Lower leg skin (tissue), 3 donors: ENCODE measurements around the gene PYM1.
"Not testable (repeated sequence)": the region's sequence is repeated elsewhere in the genome, so short reads cannot be mapped to it uniquely, and the experiment has no call there.

Source experiments
- CTCF ChIP-seq, 3 donors: fragments of 450-650 bp; IDR thresholded peaks; one replicate each; pipeline ENCODE4 v1.5.1; 2016; ENCODE audit warnings: antibody characterized with exemption in 3 of 3, mild to moderate bottlenecking in 3 of 3, moderate library complexity in 2 of 3
- POLR2A ChIP-seq, 2 donors: fragments of 450-650 bp; IDR thresholded peaks; one replicate each; pipeline ENCODE4 v1.6.1; 2016 to 2017; ENCODE audit warnings: antibody characterized with exemption in 2 of 2, mild to moderate bottlenecking in 1 of 2, moderate library complexity in 1 of 2

- TF ChIP-seq CTCF, POLR2A (IDR thresholded peaks at IDR 0.05): not testable (repeated sequence)
Observed at GRCh38 chr12:55866454-55867004, 61.2 kb downstream of the PYM1 start.
